H9 (cell line): Measurements from ENCODE around the gene B3GNT5. TPM values are rescaled to one million over a fixed set of nuclear protein-coding genes. Genes with fewer than 3 reads are reported as not detected.

Experiments used
- DNase-seq: peaks from one replicate; pipeline ENCODE4 v3.0.0-alpha.2; 2017
- H2AFZ ChIP-seq: one replicate; pipeline ENCODE4 v1.6.1; 2013; ENCODE audit warnings: mild to moderate bottlenecking, low read length, control low read depth, moderate library complexity
- H2AK5ac ChIP-seq: 2 replicates; pipeline ENCODE4 v1.6.1; 2013; ENCODE audit warnings: low read length, control low read depth, mixed read lengths; ENCODE audit not compliant: insufficient read length
- H2BK120ac ChIP-seq: one replicate; pipeline ENCODE4 v1.6.1; 2013; ENCODE audit warnings: low read depth, mild to moderate bottlenecking, low read length, control low read depth, inconsistent platforms; ENCODE audit not compliant: poor library complexity, severe bottlenecking
- H2BK12ac ChIP-seq: 2 replicates; pipeline ENCODE4 v1.6.1; 2013; ENCODE audit warnings: low read length, control low read depth, mixed read lengths, low read depth; ENCODE audit not compliant: insufficient read length
- H2BK15ac ChIP-seq: 2 replicates; pipeline ENCODE4 v1.6.1; 2013; ENCODE audit warnings: low read depth, low read length, control low read depth
- H2BK20ac ChIP-seq: one replicate; pipeline ENCODE4 v1.6.1; 2013; ENCODE audit warnings: low read depth, mild to moderate bottlenecking, low read length, control low read depth, inconsistent platforms; ENCODE audit not compliant: poor library complexity, severe bottlenecking
- H2BK5ac ChIP-seq: 2 replicates; pipeline ENCODE4 v1.6.1; 2013; ENCODE audit warnings: low read length, control low read depth, mixed read lengths; ENCODE audit not compliant: insufficient read length
- H3K14ac ChIP-seq: 2 replicates; pipeline ENCODE4 v1.6.1; 2013; ENCODE audit warnings: low read length, control low read depth; ENCODE audit not compliant: insufficient read depth
- H3K18ac ChIP-seq: 2 replicates; pipeline ENCODE4 v1.6.1; 2013; ENCODE audit warnings: low read depth, mild to moderate bottlenecking, mixed read lengths, low read length, control low read depth; ENCODE audit not compliant: insufficient read length
- H3K23ac ChIP-seq: 2 replicates; pipeline ENCODE4 v1.6.1; 2013; ENCODE audit warnings: low read length, control low read depth, mixed read lengths, low read depth; ENCODE audit not compliant: insufficient read length
- H3K23me2 ChIP-seq: 2 replicates; pipeline ENCODE4 v1.6.1; 2013; ENCODE audit warnings: low read depth, mild to moderate bottlenecking, mixed read lengths, low read length, control low read depth; ENCODE audit not compliant: insufficient read length, poor library complexity, severe bottlenecking
- H3K27ac ChIP-seq: 2 replicates; pipeline ENCODE4 v1.5.1; 2013; ENCODE audit warnings: low read length, control low read depth, mixed read lengths, low read depth; ENCODE audit not compliant: insufficient read length
- H3K27me3 ChIP-seq: 2 replicates; pipeline ENCODE4 v1.6.1; 2013; ENCODE audit warnings: low read length, control low read depth, inconsistent platforms; ENCODE audit not compliant: insufficient read depth
- H3K4ac ChIP-seq: 2 replicates; pipeline ENCODE4 v1.6.1; 2013; ENCODE audit warnings: low read depth, mild to moderate bottlenecking, control low read depth, inconsistent platforms, low read length, moderate library complexity
- H3K4me1 ChIP-seq: 2 replicates; pipeline ENCODE4 v1.6.1; 2013; ENCODE audit warnings: low read length, control low read depth, inconsistent platforms; ENCODE audit not compliant: insufficient read depth
- H3K4me2 ChIP-seq: 2 replicates; pipeline ENCODE4 v1.6.1; 2013; ENCODE audit warnings: low read length, control low read depth, mixed read lengths; ENCODE audit not compliant: insufficient read length, insufficient read depth
- H3K56ac ChIP-seq: 2 replicates; pipeline ENCODE4 v1.6.1; 2013; ENCODE audit warnings: low read depth, mild to moderate bottlenecking, mixed read lengths, low read length, control low read depth; ENCODE audit not compliant: insufficient read length
- H3K79me1 ChIP-seq: 2 replicates; pipeline ENCODE4 v1.6.1; 2013; ENCODE audit warnings: low read depth, mild to moderate bottlenecking, moderate library complexity, low read length, control low read depth, inconsistent platforms; ENCODE audit not compliant: insufficient read depth, poor library complexity, severe bottlenecking
- H3K79me2 ChIP-seq: 2 replicates; pipeline ENCODE4 v1.6.1; 2013; ENCODE audit warnings: low read length, control low read depth, inconsistent platforms; ENCODE audit not compliant: insufficient read depth
- H3K9ac ChIP-seq: 2 replicates; pipeline ENCODE4 v1.6.1; 2013; ENCODE audit warnings: low read length, control low read depth, mixed read lengths; ENCODE audit not compliant: insufficient read length; ENCODE audit errors: extremely low read depth
- H3K9me3 ChIP-seq: one replicate; pipeline ENCODE4 v1.6.1; 2013; ENCODE audit warnings: low read depth, low read length, inconsistent platforms; ENCODE audit not compliant: control insufficient read depth
- H3T11ph ChIP-seq: one replicate; pipeline ENCODE4 v1.6.1; 2013; ENCODE audit warnings: mild to moderate bottlenecking, low read length, control low read depth, inconsistent platforms
- H4K20me1 ChIP-seq: one replicate; pipeline ENCODE4 v1.6.1; 2013; ENCODE audit not compliant: control insufficient read depth, insufficient read length, insufficient read depth
- H4K5ac ChIP-seq: 2 replicates; pipeline ENCODE4 v1.6.1; 2013; ENCODE audit warnings: low read depth, mild to moderate bottlenecking, mixed read lengths, low read length, control low read depth; ENCODE audit not compliant: insufficient read length
- H4K8ac ChIP-seq: replicated peaks from 2 replicates; pipeline ENCODE4 v1.6.1; 2013; ENCODE audit warnings: low read length, control low read depth, mixed read lengths, low read depth; ENCODE audit not compliant: insufficient read length
- H4K91ac ChIP-seq: 2 replicates; pipeline ENCODE4 v1.6.1; 2013; ENCODE audit warnings: low read depth, mild to moderate bottlenecking, moderate library complexity, mixed read lengths, low read length, control low read depth; ENCODE audit not compliant: insufficient read length
- H3K27ac Mint-ChIP-seq, 3 experiments: 2 replicates in 2 of 3; 3 replicates in 1 of 3; pipeline ENCODE4 v1.8.0; 2020 to 2021; ENCODE audit warnings: mixed read lengths in 3 of 3, mild to moderate bottlenecking in 1 of 3, moderate library complexity in 1 of 3
- H3K27me3 Mint-ChIP-seq: 2 replicates; pipeline ENCODE4 v1.8.0; 2021; ENCODE audit warnings: low read depth, mild to moderate bottlenecking, moderate library complexity, mixed read lengths
- H3K36me3 Mint-ChIP-seq, 3 experiments: 2 replicates in 2 of 3; 3 replicates in 1 of 3; pipeline ENCODE4 v1.8.0; 2020 to 2021; ENCODE audit warnings: low read depth in 3 of 3, mixed read lengths in 3 of 3; ENCODE audit not compliant: insufficient read depth in 1 of 3
- H3K4me1 Mint-ChIP-seq, 2 experiments: 2 replicates each; pipeline ENCODE4 v1.8.0; 2020; ENCODE audit warnings: mixed read lengths in 2 of 2
- H3K4me3 Mint-ChIP-seq, 2 experiments: 2 replicates in 1 of 2; 3 replicates in 1 of 2; pipeline ENCODE4 v1.8.0; 2020 to 2021; ENCODE audit warnings: mild to moderate bottlenecking in 2 of 2, mixed read lengths in 2 of 2, moderate library complexity in 1 of 2
- H3K9me3 Mint-ChIP-seq, 2 experiments: 2 replicates in 1 of 2; 3 replicates in 1 of 2; pipeline ENCODE4 v1.8.0; 2020; ENCODE audit warnings: mild to moderate bottlenecking in 2 of 2, mixed read lengths in 2 of 2, moderate library complexity in 1 of 2
- CTCF ChIP-seq: fragments of 200-600 bp; sonication (generic); conservative IDR thresholded peaks from 3 replicates; pipeline ENCODE4 v1.8.0; 2021; ENCODE audit warnings: antibody characterized with exemption, mild to moderate bottlenecking
- WGBS: extraction: QIAGEN DNeasy Blood & Tissue Kit; methylation state at CpG from one replicate; pipeline ENCODE4 v1.1.7; 2013; ENCODE audit warnings: missing lambda C conversion rate, low lambda C conversion rate, mixed read lengths; ENCODE audit not compliant: insufficient read length; ENCODE audit errors: extremely low coverage; 5-methylcytosine and 5-hydroxymethylcytosine counted together
- total RNA-seq: library from RNA; stranded (reverse); gene quantifications from 2 replicates; pipeline ENCODE4 v1.2.1, GENCODE V29; 2021

The B3GNT5 gene
- total RNA-seq, 1 experiment from 2014 or later, result 7.3 TPM

GRCh38 chr3:183274609-183275008, 21.6 kb downstream of the B3GNT5 start:
- Histone ChIP-seq H3K27me3 (no peaks in the 10 kb centered on the region), H2BK120ac (no peak overlapping the region), H3K9ac (no peak overlapping the region), H3K56ac (no peak overlapping the region), H3K27ac (no peak overlapping the region), H3K4me1 (no peaks in the 10 kb centered on the region), H3K23ac (no peak overlapping the region), H4K8ac (no peak overlapping the region), H3K4ac (no peak overlapping the region), H3K79me2 (no peaks in the 10 kb centered on the region), H3K4me2 (no peak overlapping the region), H3K79me1 (no peaks in the 10 kb centered on the region), H3K23me2 (no peaks in the 10 kb centered on the region), H2BK20ac (no peak overlapping the region), H2BK12ac (no peak overlapping the region), H3K9me3 (no peaks in the 10 kb centered on the region), H4K5ac (no peak overlapping the region), H3K18ac (no peak overlapping the region), H2AFZ (no peak overlapping the region), H3T11ph (no peak overlapping the region), H2BK15ac (no peak overlapping the region), H4K91ac (no peak overlapping the region), H3K14ac (no peak overlapping the region), H2AK5ac (no peak overlapping the region), H4K20me1 (no peaks in the 10 kb centered on the region), H2BK5ac (no peak overlapping the region)
- no peak overlapping the region for H3K27ac Mint-ChIP-seq
- WGBS, result 100% methylated on average over 2 of the region's 5 CpGs
- H3K27me3 Mint-ChIP-seq, result no peaks in the 10 kb centered on the region
- TF ChIP-seq CTCF, result no peak
- no peaks in the 10 kb centered on the region for H3K4me1 Mint-ChIP-seq
- H3K36me3 Mint-ChIP-seq, result peaks cover 2 to 7% (median 4%) of the 10 kb centered on the region in 3 experiments; a peak in 4 of 7 replicates
- no peak overlapping the region for H3K4me3 Mint-ChIP-seq
- no peak for DNase-seq
- no peaks in the 10 kb centered on the region for H3K9me3 Mint-ChIP-seq
